ENCODE results near the gene HTRA1. TPM values are rescaled to one million over a fixed set of nuclear protein-coding genes. Genes with fewer than 3 reads are reported as not detected.

Gene HTRA1
- total RNA-seq, 1 experiment from 2014 or later: 0.17 TPM

DNA sequence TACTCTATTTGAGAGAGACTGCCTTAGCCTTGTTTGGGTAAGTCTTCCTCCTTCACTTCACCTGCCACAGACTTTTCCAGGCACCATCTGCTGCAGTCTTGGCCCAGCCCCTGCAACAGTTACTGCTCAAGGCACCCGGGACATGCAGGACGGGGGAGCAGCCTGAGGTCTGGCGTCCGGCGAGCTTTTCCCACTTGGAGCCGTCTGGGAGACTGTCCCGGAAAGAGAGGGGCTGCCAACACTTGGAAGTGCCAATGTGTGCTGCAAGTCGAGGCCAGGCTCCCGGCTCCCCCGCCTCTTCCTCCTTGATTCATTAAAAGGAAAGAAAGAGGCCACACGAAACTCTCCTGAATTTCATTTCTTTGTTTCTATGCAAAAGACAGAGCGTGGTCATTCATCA is 13.7 kb downstream of the HTRA1 start:
- Histone ChIP-seq H3K9me3 (ENCODE audit: low read depth, low read length, poor library complexity, severe bottlenecking) (no peaks in the 10 kb centered on the region), H3K27ac (ENCODE audit: low read depth, low read length, poor library complexity, severe bottlenecking) (no peak overlapping the region), H3K27me3 (replicated peaks; ENCODE audit: insufficient read depth, low read depth, low read length, poor library complexity) (no peaks in the 10 kb centered on the region), H3K4me3 (ENCODE audit: low read depth, low read length, poor library complexity, severe bottlenecking) (no peak overlapping the region), H3K36me3 (ENCODE audit: insufficient read depth, low read length, poor library complexity, severe bottlenecking) (no peaks in the 10 kb centered on the region), H3K4me1 (ENCODE audit: insufficient read depth, low read length, poor library complexity, severe bottlenecking) (no peaks in the 10 kb centered on the region)
- POLR2A ChIA-PET (ENCODE audit: low non-redundant PET): no interaction called here
- TF ChIP-seq EZH2 (IDR thresholded peaks at IDR 0.05; ENCODE audit: borderline replicate concordance, low read depth, low read length, poor library complexity, severe bottlenecking): no peak
- TF ChIP-seq, protein P1, sequence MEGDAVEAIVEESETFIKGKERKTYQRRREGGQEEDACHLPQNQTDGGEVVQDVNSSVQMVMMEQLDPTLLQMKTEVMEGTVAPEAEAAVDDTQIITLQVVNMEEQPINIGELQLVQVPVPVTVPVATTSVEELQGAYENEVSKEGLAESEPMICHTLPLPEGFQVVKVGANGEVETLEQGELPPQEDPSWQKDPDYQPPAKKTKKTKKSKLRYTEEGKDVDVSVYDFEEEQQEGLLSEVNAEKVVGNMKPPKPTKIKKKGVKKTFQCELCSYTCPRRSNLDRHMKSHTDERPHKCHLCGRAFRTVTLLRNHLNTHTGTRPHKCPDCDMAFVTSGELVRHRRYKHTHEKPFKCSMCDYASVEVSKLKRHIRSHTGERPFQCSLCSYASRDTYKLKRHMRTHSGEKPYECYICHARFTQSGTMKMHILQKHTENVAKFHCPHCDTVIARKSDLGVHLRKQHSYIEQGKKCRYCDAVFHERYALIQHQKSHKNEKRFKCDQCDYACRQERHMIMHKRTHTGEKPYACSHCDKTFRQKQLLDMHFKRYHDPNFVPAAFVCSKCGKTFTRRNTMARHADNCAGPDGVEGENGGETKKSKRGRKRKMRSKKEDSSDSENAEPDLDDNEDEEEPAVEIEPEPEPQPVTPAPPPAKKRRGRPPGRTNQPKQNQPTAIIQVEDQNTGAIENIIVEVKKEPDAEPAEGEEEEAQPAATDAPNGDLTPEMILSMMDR (conservative IDR thresholded peaks at IDR 0.05; ENCODE audit: low read depth, low read length): no peak
- intact Hi-C loops (cut with micrococcal nuclease; ENCODE audit: unreplicated experiment): no loop called here
- CTCF ChIA-PET: no interaction called here
- no peak for DNase-seq (ENCODE audit: low spot score)
- no TSS peak for BruUV-seq (replicated peaks)

DNA sequence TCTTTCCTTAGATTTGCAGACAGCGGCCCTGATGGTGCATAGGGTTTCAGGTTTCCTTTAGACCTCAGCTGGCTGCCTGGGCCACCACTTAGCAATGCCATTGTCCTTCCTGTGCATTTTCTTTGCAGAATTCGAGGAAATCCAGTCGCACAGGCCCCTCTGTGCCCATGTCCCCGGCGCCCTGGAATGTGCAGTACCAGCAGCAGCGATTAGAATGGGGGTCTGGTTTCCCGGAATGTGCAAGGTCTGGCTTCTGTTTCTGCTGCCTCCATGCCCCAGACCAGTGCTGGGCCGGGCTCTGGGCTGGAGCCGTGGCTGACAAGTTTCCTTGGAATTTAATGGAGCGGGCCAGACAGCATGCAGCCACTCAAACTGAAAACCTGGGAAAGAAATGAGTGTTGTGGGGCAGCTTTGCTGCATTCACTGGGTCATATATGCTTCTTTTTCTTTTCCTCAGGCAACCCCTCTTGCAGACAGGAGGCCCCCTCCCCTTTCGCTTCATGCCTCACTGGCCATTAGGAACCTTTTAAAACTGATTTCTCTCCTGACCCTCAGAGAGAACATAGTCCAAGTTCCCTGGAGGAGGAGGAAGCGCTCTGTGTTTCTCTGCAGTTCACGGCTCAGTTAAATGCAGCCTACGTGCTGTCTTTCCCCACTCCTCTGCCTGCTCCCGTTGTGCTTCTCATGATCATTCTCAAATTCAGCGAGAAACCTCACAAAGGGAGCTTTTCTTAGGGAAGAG is 14.4 kb downstream of the HTRA1 start:
- no peaks in the 10 kb centered on the region for H3K4me1 ChIP-seq (ENCODE audit: insufficient read depth, low read length, poor library complexity, severe bottlenecking)
- H3K4me3 ChIP-seq (ENCODE audit: low read depth, low read length, poor library complexity, severe bottlenecking): no peak overlapping the region
- H3K27ac ChIP-seq (ENCODE audit: low read depth, low read length, poor library complexity, severe bottlenecking): no peak overlapping the region
- H3K9me3 ChIP-seq (ENCODE audit: low read depth, low read length, poor library complexity, severe bottlenecking): no peaks in the 10 kb centered on the region
- BruUV-seq (replicated peaks): no TSS peak
- no peaks in the 10 kb centered on the region for H3K27me3 ChIP-seq (replicated peaks; ENCODE audit: insufficient read depth, low read depth, low read length, poor library complexity)
- no peak for DNase-seq (ENCODE audit: low spot score)
- intact Hi-C loops (cut with micrococcal nuclease; ENCODE audit: unreplicated experiment): no loop called here
- CTCF ChIA-PET: no interaction called here
- no peak for TF ChIP-seq EZH2 (IDR thresholded peaks at IDR 0.05; ENCODE audit: borderline replicate concordance, low read depth, low read length, poor library complexity, severe bottlenecking)
- TF ChIP-seq, protein P1 (conservative IDR thresholded peaks at IDR 0.05; ENCODE audit: low read depth, low read length): no peak
- POLR2A ChIA-PET (ENCODE audit: low non-redundant PET): no interaction called here
- no peaks in the 10 kb centered on the region for H3K36me3 ChIP-seq (ENCODE audit: insufficient read depth, low read length, poor library complexity, severe bottlenecking)

DNA sequence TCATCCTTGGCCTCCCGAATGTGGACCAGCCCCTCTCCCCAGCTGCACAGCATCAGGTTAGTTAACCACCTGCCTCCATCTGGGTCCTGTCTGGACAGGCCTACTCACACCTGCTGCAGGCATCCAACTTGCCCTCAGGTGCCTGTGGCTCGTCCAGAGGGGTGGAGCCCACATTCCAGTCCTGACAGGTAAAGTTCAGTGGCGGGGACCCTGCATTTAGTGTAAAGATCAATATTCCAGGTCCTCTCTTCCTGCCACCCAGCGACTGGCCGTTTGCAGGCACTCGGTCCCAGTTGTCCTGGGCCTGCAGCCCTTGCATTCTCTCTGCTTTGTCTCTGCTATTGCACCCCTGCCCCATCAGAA is 15.0 kb downstream of the HTRA1 start:
- H3K4me3 ChIP-seq (ENCODE audit: low read depth, low read length, poor library complexity, severe bottlenecking): no peak overlapping the region
- POLR2A ChIA-PET (ENCODE audit: low non-redundant PET): no interaction called here
- H3K9me3 ChIP-seq (ENCODE audit: low read depth, low read length, poor library complexity, severe bottlenecking): no peaks in the 10 kb centered on the region
- H3K36me3 ChIP-seq (ENCODE audit: insufficient read depth, low read length, poor library complexity, severe bottlenecking): no peaks in the 10 kb centered on the region
- DNase-seq (ENCODE audit: low spot score): no peak
- intact Hi-C loops (cut with micrococcal nuclease; ENCODE audit: unreplicated experiment): no loop called here
- no TSS peak for BruUV-seq (replicated peaks)
- CTCF ChIA-PET: no interaction called here
- no peaks in the 10 kb centered on the region for H3K4me1 ChIP-seq (ENCODE audit: insufficient read depth, low read length, poor library complexity, severe bottlenecking)
- H3K27ac ChIP-seq (ENCODE audit: low read depth, low read length, poor library complexity, severe bottlenecking): no peak overlapping the region
- TF ChIP-seq EZH2 (IDR thresholded peaks at IDR 0.05; ENCODE audit: borderline replicate concordance, low read depth, low read length, poor library complexity, severe bottlenecking): no peak
- TF ChIP-seq, protein P1 (conservative IDR thresholded peaks at IDR 0.05; ENCODE audit: low read depth, low read length): no peak
- H3K27me3 ChIP-seq (replicated peaks; ENCODE audit: insufficient read depth, low read depth, low read length, poor library complexity): no peaks in the 10 kb centered on the region
